GM23248 (cell line): ENCODE data around the gene ARCN1.

Source experiments
- EZH2 ChIP-seq: fragments of 200-600 bp; sonication (generic); IDR thresholded peaks from 2 replicates; pipeline ENCODE4 v1.6.1; 2018; ENCODE audit warnings: antibody characterized with exemption, mild to moderate bottlenecking; ENCODE audit not compliant: insufficient read depth, poor library complexity, severe bottlenecking
- EZH2phosphoT487 ChIP-seq: fragments of 200-600 bp; sonication (generic); IDR thresholded peaks from 2 replicates; pipeline ENCODE4 v1.6.1; 2018; ENCODE audit warnings: antibody characterized with exemption, moderate library complexity, mild to moderate bottlenecking, low read depth; ENCODE audit not compliant: insufficient read depth

GRCh38 chr11:118621071-118621783, 49.0 kb downstream of the ARCN1 start:
- no peak for TF ChIP-seq EZH2phosphoT487
- TF ChIP-seq EZH2: no peak
